Trophoblast cell (in vitro differentiated cells and primary cell): ENCODE results near the gene GCC1.

Source experiments
- DNase-seq, 2 donors: peaks; one replicate each; pipeline ENCODE4 v3.0.0-alpha.2; 2016
- H2AFZ ChIP-seq: 2 replicates; pipeline ENCODE4 v1.6.1; 2013; ENCODE audit warnings: low read length, moderate library complexity, mild to moderate bottlenecking; ENCODE audit not compliant: insufficient read depth, poor library complexity
- H2AK5ac ChIP-seq: 2 replicates; pipeline ENCODE4 v1.6.1; 2013; ENCODE audit warnings: mild to moderate bottlenecking, low read length
- H2BK120ac ChIP-seq: 2 replicates; pipeline ENCODE4 v1.6.1; 2013; ENCODE audit warnings: low read length, mild to moderate bottlenecking, moderate library complexity; ENCODE audit not compliant: insufficient read depth, poor library complexity
- H2BK12ac ChIP-seq: 2 replicates; pipeline ENCODE4 v1.6.1; 2013; ENCODE audit warnings: mild to moderate bottlenecking, low read length, moderate library complexity
- H2BK5ac ChIP-seq: 2 replicates; pipeline ENCODE4 v1.6.1; 2013; ENCODE audit warnings: low read length, low read depth, moderate library complexity, mild to moderate bottlenecking; ENCODE audit not compliant: poor library complexity
- H3K14ac ChIP-seq: 2 replicates; pipeline ENCODE4 v1.6.1; 2013; ENCODE audit warnings: mild to moderate bottlenecking, low read length
- H3K18ac ChIP-seq: 2 replicates; pipeline ENCODE4 v1.6.1; 2013; ENCODE audit warnings: mild to moderate bottlenecking, low read length
- H3K23ac ChIP-seq: 2 replicates; pipeline ENCODE4 v1.6.1; 2013; ENCODE audit warnings: low read length
- H3K27ac ChIP-seq: 2 replicates; pipeline ENCODE4 v1.5.1; 2013; ENCODE audit warnings: low read depth, mild to moderate bottlenecking, inconsistent platforms, low read length, moderate library complexity
- H3K27me3 ChIP-seq: 2 replicates; pipeline ENCODE4 v1.6.1; 2013; ENCODE audit warnings: inconsistent platforms, mild to moderate bottlenecking, low read length, moderate library complexity; ENCODE audit not compliant: insufficient read depth
- H3K36me3 ChIP-seq, 2 experiments: 1 replicate in 1 of 2; 2 replicates in 1 of 2; pipeline ENCODE4 v1.6.1; 2013; ENCODE audit warnings: low read length in 2 of 2, mild to moderate bottlenecking in 2 of 2, moderate library complexity in 1 of 2; ENCODE audit not compliant: insufficient read depth in 2 of 2, control insufficient read depth in 1 of 2
- H3K4ac ChIP-seq: 2 replicates; pipeline ENCODE4 v1.6.1; 2013; ENCODE audit warnings: low read depth, mild to moderate bottlenecking, low read length, moderate library complexity
- H3K4me1 ChIP-seq, 2 experiments: 1 replicate in 1 of 2; 2 replicates in 1 of 2; pipeline ENCODE4 v1.6.1; 2013; ENCODE audit warnings: low read length in 2 of 2, mild to moderate bottlenecking in 2 of 2, moderate library complexity in 1 of 2; ENCODE audit not compliant: insufficient read depth in 2 of 2, control insufficient read depth in 1 of 2
- H3K4me2 ChIP-seq: 2 replicates; pipeline ENCODE4 v1.6.1; 2013; ENCODE audit warnings: inconsistent platforms, mild to moderate bottlenecking, low read length, moderate library complexity
- H3K4me3 ChIP-seq: 2 replicates; pipeline ENCODE4 v1.5.1; 2013; ENCODE audit warnings: mild to moderate bottlenecking, low read depth, low read length, inconsistent platforms
- H3K79me1 ChIP-seq: one replicate; pipeline ENCODE4 v1.6.1; 2013; ENCODE audit warnings: low read length
- H3K79me2 ChIP-seq: 2 replicates; pipeline ENCODE4 v1.6.1; 2013; ENCODE audit warnings: low read length, mild to moderate bottlenecking; ENCODE audit not compliant: control insufficient read depth, insufficient read depth, poor library complexity
- H3K9ac ChIP-seq: 2 replicates; pipeline ENCODE4 v1.6.1; 2013; ENCODE audit warnings: mild to moderate bottlenecking, low read length
- H3K9me3 ChIP-seq: 2 replicates; pipeline ENCODE4 v1.6.1; 2013; ENCODE audit warnings: low read depth, mild to moderate bottlenecking, control low read depth, inconsistent platforms, low read length; ENCODE audit not compliant: insufficient read depth
- H4K12ac ChIP-seq: 2 replicates; pipeline ENCODE4 v1.6.1; 2013; ENCODE audit warnings: low read depth, mild to moderate bottlenecking, low read length, moderate library complexity
- H4K8ac ChIP-seq: 2 replicates; pipeline ENCODE4 v1.6.1; 2013; ENCODE audit warnings: low read depth, mild to moderate bottlenecking, low read length, moderate library complexity
- H4K91ac ChIP-seq: one replicate; pipeline ENCODE4 v1.6.1; 2013; ENCODE audit warnings: low read depth, mild to moderate bottlenecking, low read length, moderate library complexity
- WGBS: extraction: QIAGEN DNeasy Blood & Tissue Kit; methylation state at CpG from one replicate; pipeline ENCODE4 v1.1.7; 2013; ENCODE audit warnings: missing lambda C conversion rate; ENCODE audit not compliant: insufficient read length, insufficient coverage; ENCODE audit errors: extremely low coverage; 5-methylcytosine and 5-hydroxymethylcytosine counted together

GCC1 gene

DNA sequence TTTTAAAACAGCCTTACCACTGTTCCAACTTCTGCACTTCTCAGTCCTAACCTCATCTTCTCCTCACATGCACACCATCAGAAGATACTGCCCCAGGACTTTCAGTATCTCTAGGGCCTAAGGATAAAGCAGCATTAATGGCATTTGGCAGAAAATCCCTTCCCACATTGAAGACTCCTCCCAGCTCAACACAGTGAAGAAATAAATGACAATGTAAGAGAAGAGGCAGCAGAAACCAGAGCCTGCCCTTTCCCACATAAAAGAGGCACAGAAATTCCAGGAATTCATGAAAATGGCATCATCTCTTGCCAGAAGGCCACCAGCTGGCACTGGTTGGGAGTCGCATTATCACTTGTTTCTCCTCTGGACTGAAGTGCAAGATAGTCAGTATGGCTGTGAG lies 3.7 kb downstream of the GCC1 start:
- Histone ChIP-seq H3K36me3 (peaks cover 15 to 21% of the 10 kb centered on the region in 2 experiments), H3K4ac (no peak overlapping the region), H3K18ac (no peak overlapping the region), H4K91ac (no peak overlapping the region), H3K14ac (no peak overlapping the region), H3K27ac (no peak overlapping the region), H2BK5ac (no peak overlapping the region), H3K23ac (no peak overlapping the region), H3K79me1 (peaks cover 7% of the 10 kb centered on the region), H3K27me3 (no peaks in the 10 kb centered on the region), H4K12ac (no peak overlapping the region), H3K9me3 (no peaks in the 10 kb centered on the region), H2AK5ac (no peak overlapping the region), H2BK120ac (no peak overlapping the region), H3K4me3 (no peak overlapping the region), H3K4me1 (peaks cover 13 to 22% of the 10 kb centered on the region in 2 experiments), H3K79me2 (peaks cover 8% of the 10 kb centered on the region), H2BK12ac (no peak overlapping the region), H4K8ac (no peak overlapping the region), H3K4me2 (no peak overlapping the region), H2AFZ (no peak overlapping the region), H3K9ac (no peak overlapping the region)
- no peak for DNase-seq
- WGBS = no CpG with 5 or more reads among the region's 1 CpG

DNA sequence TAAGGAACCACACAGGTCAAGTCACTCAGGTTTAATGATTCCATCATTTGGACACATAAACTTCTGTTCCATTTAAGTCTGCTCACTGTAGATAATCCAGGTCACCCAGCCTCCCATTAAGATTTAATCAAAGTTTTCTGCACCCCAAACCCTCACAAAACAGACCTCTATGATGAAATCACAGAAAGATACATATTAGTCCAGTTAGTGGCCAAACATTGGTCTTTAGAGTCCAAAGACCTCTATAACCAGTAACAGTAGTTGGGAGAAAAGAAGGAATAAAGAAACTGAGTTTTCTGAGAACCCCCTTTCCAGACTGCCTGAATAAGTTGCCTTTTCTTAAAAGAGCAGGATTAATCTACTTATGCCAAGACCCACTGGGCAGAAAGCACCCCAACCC lies 4.8 kb downstream of the GCC1 start:
- H3K18ac ChIP-seq = no peak overlapping the region
- H2BK12ac ChIP-seq = no peak overlapping the region
- no peak for DNase-seq
- H3K9me3 ChIP-seq = no peaks in the 10 kb centered on the region
- H2BK120ac ChIP-seq = no peak overlapping the region
- H3K9ac ChIP-seq = no peak overlapping the region
- no peak overlapping the region for H3K23ac ChIP-seq
- no peak overlapping the region for H2BK5ac ChIP-seq
- no peak overlapping the region for H3K4me3 ChIP-seq
- H3K14ac ChIP-seq = no peak overlapping the region
- no peak overlapping the region for H3K4ac ChIP-seq
- no peak overlapping the region for H2AK5ac ChIP-seq
- H3K27ac ChIP-seq = no peak overlapping the region
- no peak overlapping the region for H2AFZ ChIP-seq
- peaks cover 11 to 16% of the 10 kb centered on the region in 2 experiments for H3K4me1 ChIP-seq
- no peak overlapping the region for H3K4me2 ChIP-seq
- no peak overlapping the region for H4K12ac ChIP-seq
- H4K8ac ChIP-seq = no peak overlapping the region
- no peak overlapping the region for H4K91ac ChIP-seq
- peaks cover 15 to 21% of the 10 kb centered on the region in 2 experiments for H3K36me3 ChIP-seq
- peaks cover 5% of the 10 kb centered on the region for H3K79me1 ChIP-seq
- H3K79me2 ChIP-seq = peaks cover 7% of the 10 kb centered on the region
- no peaks in the 10 kb centered on the region for H3K27me3 ChIP-seq

DNA sequence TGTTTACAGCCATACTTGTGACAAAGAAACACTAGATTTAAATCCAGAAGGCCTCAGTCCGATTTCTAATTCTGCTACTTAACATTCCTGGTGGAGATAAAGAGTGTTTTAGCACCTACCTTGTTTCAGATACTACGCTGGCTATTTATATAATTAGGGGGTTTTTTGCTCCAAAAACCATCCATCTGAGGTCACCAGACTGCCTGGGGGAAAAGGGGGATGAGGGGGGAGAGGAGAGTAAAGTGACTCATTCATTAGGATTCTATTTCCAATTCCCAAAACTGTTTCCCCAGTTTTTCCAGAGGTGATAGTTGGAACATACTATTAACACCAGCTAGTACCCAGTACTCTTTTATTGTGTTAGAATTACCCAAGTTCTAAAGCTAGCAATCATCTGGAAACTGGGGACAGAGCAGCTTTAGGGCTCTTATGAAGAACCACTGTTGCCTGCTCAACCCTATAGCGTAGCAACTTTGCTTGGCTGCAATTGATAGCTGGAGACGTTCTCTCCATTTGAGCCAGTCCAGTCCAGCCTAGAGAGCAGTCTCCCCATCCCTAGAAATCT lies 6.6 kb downstream of the GCC1 start:
- no peak overlapping the region for H2AFZ ChIP-seq
- H3K4me1 ChIP-seq = peaks cover 2 to 6% of the 10 kb centered on the region in 2 experiments
- H4K8ac ChIP-seq = no peak overlapping the region
- peaks cover 3% of the 10 kb centered on the region for H3K9me3 ChIP-seq
- H2BK12ac ChIP-seq = no peak overlapping the region
- no peak overlapping the region for H3K4ac ChIP-seq
- H3K27ac ChIP-seq = no peak overlapping the region
- no peak overlapping the region for H3K23ac ChIP-seq
- no peaks in the 10 kb centered on the region for H3K27me3 ChIP-seq
- H4K12ac ChIP-seq = no peak overlapping the region
- H3K79me1 ChIP-seq = no peaks in the 10 kb centered on the region
- no peak overlapping the region for H2BK5ac ChIP-seq
- H3K4me3 ChIP-seq = no peak overlapping the region
- no peak for DNase-seq
- no peak overlapping the region for H4K91ac ChIP-seq
- no peaks in the 10 kb centered on the region for H3K79me2 ChIP-seq
- no peak overlapping the region for H3K9ac ChIP-seq
- H3K18ac ChIP-seq = no peak overlapping the region
- no peak overlapping the region for H3K14ac ChIP-seq
- WGBS = no CpG with 5 or more reads among the region's 4 CpGs
- no peak overlapping the region for H2AK5ac ChIP-seq
- no peak overlapping the region for H2BK120ac ChIP-seq
- H3K36me3 ChIP-seq = peaks cover 15 to 21% of the 10 kb centered on the region in 2 experiments
- no peak overlapping the region for H3K4me2 ChIP-seq

DNA sequence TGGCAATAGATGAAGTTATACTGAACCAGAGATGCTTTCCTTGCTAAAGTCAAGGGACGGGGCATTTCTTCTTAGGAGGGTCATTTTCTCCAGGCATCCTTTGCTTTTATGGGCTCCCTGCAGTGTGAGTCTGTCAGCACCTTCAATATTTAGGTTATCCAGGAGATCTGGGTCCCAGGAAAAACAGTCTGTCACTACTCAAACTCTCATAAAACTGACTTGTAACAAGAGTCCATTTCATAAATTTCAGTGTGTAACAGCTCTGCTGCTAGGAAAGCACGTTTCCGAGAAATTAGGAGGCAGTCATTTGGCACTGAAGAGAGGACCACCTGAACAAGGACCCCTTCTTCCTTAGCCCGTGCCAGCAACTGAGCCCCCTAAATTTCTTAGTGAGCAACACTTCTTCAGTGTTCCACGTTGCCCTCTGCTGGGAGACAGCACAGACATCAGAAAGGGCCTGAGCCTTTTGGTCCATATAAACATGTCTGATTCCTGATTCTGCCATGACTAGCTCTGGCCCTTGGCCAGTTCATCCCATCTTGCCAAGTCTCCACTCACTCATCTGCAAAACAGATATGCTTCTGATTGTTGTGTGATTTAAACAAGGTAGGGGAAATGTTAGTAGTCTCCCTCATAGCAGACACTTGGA lies 7.2 kb downstream of the GCC1 start:
- H2BK12ac ChIP-seq = no peak overlapping the region
- no peak overlapping the region for H3K27ac ChIP-seq
- H2BK5ac ChIP-seq = no peak overlapping the region
- H2AK5ac ChIP-seq = no peak overlapping the region
- no peak overlapping the region for H4K8ac ChIP-seq
- H3K9me3 ChIP-seq = peaks cover 3% of the 10 kb centered on the region
- no peaks in the 10 kb centered on the region for H3K27me3 ChIP-seq
- no peak overlapping the region for H2AFZ ChIP-seq
- H3K18ac ChIP-seq = no peak overlapping the region
- WGBS = no CpG with 5 or more reads among the region's 5 CpGs
- DNase-seq = no peak
- no peak overlapping the region for H4K91ac ChIP-seq
- H3K4ac ChIP-seq = no peak overlapping the region
- H2BK120ac ChIP-seq = no peak overlapping the region
- no peak overlapping the region for H3K9ac ChIP-seq
- no peak overlapping the region for H3K23ac ChIP-seq
- H3K79me2 ChIP-seq = no peaks in the 10 kb centered on the region
- no peaks in the 10 kb centered on the region for H3K79me1 ChIP-seq
- no peak overlapping the region for H3K14ac ChIP-seq
- H3K4me3 ChIP-seq = no peak overlapping the region
- no peak overlapping the region for H4K12ac ChIP-seq
- H3K4me2 ChIP-seq = no peak overlapping the region
- H3K4me1 ChIP-seq = peaks cover 0 to 3% of the 10 kb centered on the region in 2 experiments
- H3K36me3 ChIP-seq = peaks cover 14 to 20% of the 10 kb centered on the region in 2 experiments
